ENCODE measurements around the gene UBR3.
"Not testable (repeated sequence)": the region's sequence is repeated elsewhere in the genome, so short reads cannot be mapped to it uniquely, and the experiment has no call there.

UBR3 gene

GRCh38 chr2:169797601-169798000 lies 29.7 kb upstream of the UBR3 start:
- no peak for TF ChIP-seq CTCF (IDR thresholded peaks at IDR 0.05; ENCODE audit: extremely low read depth, missing control alignments)
- no peak for DNase-seq (ENCODE audit: low spot score)

- DNase-seq (ENCODE audit: low spot score) = no peak
- TF ChIP-seq CTCF (IDR thresholded peaks at IDR 0.05; ENCODE audit: extremely low read depth, missing control alignments) = no peak
Observed at GRCh38 chr2:169798397-169798717, 28.9 kb upstream of the UBR3 start.

DNA sequence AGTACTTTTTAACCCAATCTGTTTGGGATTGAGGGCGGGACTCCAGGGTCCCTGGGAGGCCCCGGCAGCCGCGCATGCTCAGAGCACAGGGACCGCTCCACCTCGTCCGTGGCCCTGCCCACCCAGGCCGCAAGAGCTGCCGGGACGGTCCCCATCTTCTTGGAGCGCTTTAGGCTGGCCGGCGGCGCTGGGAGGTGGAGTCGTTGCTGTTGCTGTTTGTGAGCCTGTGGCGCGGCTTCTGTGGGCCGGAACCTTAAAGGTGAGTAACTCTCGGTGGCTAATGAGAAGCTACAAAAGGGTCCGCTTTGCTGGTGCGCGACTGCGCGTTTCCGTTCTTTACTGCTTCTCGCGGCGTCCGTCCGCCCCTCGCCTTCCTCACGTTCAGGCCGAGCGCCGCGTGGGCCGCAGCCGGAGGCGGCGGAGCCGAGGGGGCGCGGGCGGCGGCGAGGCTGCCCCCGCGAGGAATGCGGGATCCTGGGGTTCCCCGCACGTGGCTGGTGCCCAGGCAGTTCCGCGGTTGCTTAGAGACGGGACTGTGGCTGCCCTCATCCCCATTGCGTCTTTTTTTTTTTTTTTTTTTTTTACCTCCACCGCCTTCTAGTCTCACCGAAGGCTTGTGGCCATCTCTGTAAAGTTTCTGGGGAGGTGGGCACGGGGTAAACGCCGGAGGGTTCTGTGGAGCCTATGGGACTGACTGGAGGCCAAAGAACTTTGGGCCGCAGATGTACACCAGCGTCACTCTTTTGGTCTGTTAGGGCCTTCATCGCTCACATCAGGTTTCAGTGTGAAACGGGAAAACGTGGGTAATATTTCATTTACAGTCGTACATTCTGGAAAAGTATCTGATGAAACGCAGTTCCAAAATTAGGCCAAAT lies 28.3 kb upstream of the UBR3 start, which contains the start of gene SSB:
Gene SSB, plus strand, starts transcription at position 154 of the 875 bp plus-strand sequence. CDS start 2,090 bp downstream, outside the sequence.
- no peak for TF ChIP-seq CTCF (IDR thresholded peaks at IDR 0.05; ENCODE audit: extremely low read depth, missing control alignments)
- DNase-seq (ENCODE audit: low spot score) = peak; percentile 96

GRCh38 chr2:169803480-169803879 lies 23.8 kb upstream of the UBR3 start:
- no peak for DNase-seq (ENCODE audit: low spot score)
- no peak for TF ChIP-seq CTCF (IDR thresholded peaks at IDR 0.05; ENCODE audit: extremely low read depth, missing control alignments)

GRCh38 chr2:169806586-169806985 lies 20.7 kb upstream of the UBR3 start:
- no peak for DNase-seq (ENCODE audit: low spot score)
- TF ChIP-seq CTCF (IDR thresholded peaks at IDR 0.05; ENCODE audit: extremely low read depth, missing control alignments) = no peak

- no peak for TF ChIP-seq CTCF (IDR thresholded peaks at IDR 0.05; ENCODE audit: extremely low read depth, missing control alignments)
- no peak for DNase-seq (ENCODE audit: low spot score)
Observed at GRCh38 chr2:169808221-169808620, 19.0 kb upstream of the UBR3 start.

GRCh38 chr2:169815849-169816248 lies 11.4 kb upstream of the UBR3 start:
- no peak for DNase-seq (ENCODE audit: low spot score)
- no peak for TF ChIP-seq CTCF (IDR thresholded peaks at IDR 0.05; ENCODE audit: extremely low read depth, missing control alignments)

- not testable (repeated sequence) for DNase-seq (ENCODE audit: low spot score)
Observed at GRCh38 chr2:169816961-169817360, 10.3 kb upstream of the UBR3 start.

- DNase-seq (ENCODE audit: low spot score) = not testable (repeated sequence)
Observed at GRCh38 chr2:169817369-169817768, 9.9 kb upstream of the UBR3 start.

Measured in GM20000 (cell line).